IPS DF 4.7 (cell line): ENCODE measurements around the gene SCAMP1.

Experiments
- DNase-seq: peaks from one replicate; pipeline ENCODE4 v3.0.0-alpha.2; 2013; ENCODE audit warnings: low spot score; ENCODE audit errors: extremely low read depth

SCAMP1 gene

GRCh38 chr5:78492224-78492623 is 131.8 kb downstream of the SCAMP1 start:
- no peak for DNase-seq

GRCh38 chr5:78492650-78493049 is 132.2 kb downstream of the SCAMP1 start:
- DNase-seq, result no peak

- DNase-seq, result no peak
Measured at GRCh38 chr5:78495800-78496199, 135.4 kb downstream of the SCAMP1 start.

GRCh38 chr5:78496373-78496772 is 136.0 kb downstream of the SCAMP1 start:
- DNase-seq, result no peak

- DNase-seq, result no peak
Measured at GRCh38 chr5:78497573-78498533, 137.4 kb downstream of the SCAMP1 start.

- no peak for DNase-seq
Measured at GRCh38 chr5:78499485-78499884, 139.1 kb downstream of the SCAMP1 start.

- DNase-seq, result no peak
Measured at GRCh38 chr5:78500028-78500427, 139.6 kb downstream of the SCAMP1 start.

GRCh38 chr5:78500871-78501270 is 140.5 kb downstream of the SCAMP1 start:
- DNase-seq, result no peak

- DNase-seq, result no peak
Measured at GRCh38 chr5:78501411-78502352, 141.3 kb downstream of the SCAMP1 start.

GRCh38 chr5:78503958-78504653 is 143.7 kb downstream of the SCAMP1 start:
- no peak for DNase-seq

GRCh38 chr5:78504704-78505677 is 144.6 kb downstream of the SCAMP1 start:
- DNase-seq, result no peak

GRCh38 chr5:78505860-78506259 is 145.4 kb downstream of the SCAMP1 start:
- DNase-seq, result no peak

- DNase-seq, result no peak
Measured at GRCh38 chr5:78506261-78507024, 146.0 kb downstream of the SCAMP1 start.

GRCh38 chr5:78507531-78507930 is 147.1 kb downstream of the SCAMP1 start:
- DNase-seq, result no peak

GRCh38 chr5:78508186-78508765 is 147.9 kb downstream of the SCAMP1 start:
- no peak for DNase-seq

GRCh38 chr5:78509145-78509865 is 148.9 kb downstream of the SCAMP1 start:
- DNase-seq, result no peak

- DNase-seq, result no peak
Measured at GRCh38 chr5:78509884-78510769, 149.7 kb downstream of the SCAMP1 start.
